Sigmoid colon (tissue), 7 donors: ENCODE measurements around the gene ALCAM. TPM values are rescaled to one million over a fixed set of nuclear protein-coding genes. Genes with fewer than 3 reads are reported as not detected.

Experiments used
- DNase-seq: peaks from one replicate; pipeline ENCODE4 v3.0.0-alpha.2; 2019
- H3K27ac ChIP-seq, 4 donors: fragments of 200-600 bp; sonication (generic); one replicate each; pipeline ENCODE4 v1.5.1; 2016 to 2019; ENCODE audit warnings: mild to moderate bottlenecking in 1 of 4
- H3K27me3 ChIP-seq, 3 donors: fragments of 200-600 bp; sonication (generic); one replicate each; pipeline ENCODE4 v1.5.1; 2019; ENCODE audit warnings: mild to moderate bottlenecking in 1 of 3
- H3K36me3 ChIP-seq, 4 donors: fragments of 200-600 bp; sonication (generic); one replicate each; pipeline ENCODE4 v1.5.1; 2016 to 2019
- H3K4me1 ChIP-seq, 4 donors: fragments of 200-600 bp; sonication (generic); one replicate each; pipeline ENCODE4 v1.5.1; 2017 to 2019
- H3K4me3 ChIP-seq, 4 donors: fragments of 200-600 bp; sonication (generic); one replicate each; pipeline ENCODE4 v1.5.1; 2017 to 2019; ENCODE audit warnings: mild to moderate bottlenecking in 2 of 4, moderate library complexity in 1 of 4
- H3K9me3 ChIP-seq, 4 donors: fragments of 200-600 bp in 3 of 4; sonication (generic) in 3 of 4; one replicate each; pipeline versions ENCODE4 v1.5.1 to v1.6.1; 2013 to 2019
- CTCF ChIP-seq, 4 experiments: fragments of 450-650 bp in 3 of 4; fragments of 200-600 bp in 1 of 4; IDR thresholded peaks; one replicate each; pipeline ENCODE4 v1.5.1; 2016 to 2019; ENCODE audit warnings: antibody characterized with exemption in 4 of 4, mild to moderate bottlenecking in 3 of 4, moderate library complexity in 2 of 4
- EP300 ChIP-seq, 4 donors: sonication (generic); formaldehyde crosslinking; IDR thresholded peaks; one replicate each; pipeline ENCODE4 v1.6.1; 2017; ENCODE audit warnings: antibody characterized with exemption in 4 of 4
- POLR2A ChIP-seq, 2 donors: fragments of 450-650 bp; IDR thresholded peaks; one replicate each; pipeline ENCODE4 v1.6.1; 2016; ENCODE audit warnings: antibody characterized with exemption in 2 of 2, mild to moderate bottlenecking in 2 of 2, moderate library complexity in 2 of 2
- POLR2AphosphoS5 ChIP-seq, 4 donors: sonication (generic); formaldehyde crosslinking; IDR thresholded peaks; one replicate each; pipeline ENCODE4 v1.6.1; 2017; ENCODE audit warnings: antibody characterized with exemption in 4 of 4
- WGBS, 2 donors: extraction: QIAGEN DNeasy Blood & Tissue Kit; methylation state at CpG; one replicate each; pipeline ENCODE4 v1.1.7; 2013; 5-methylcytosine and 5-hydroxymethylcytosine counted together
- intact Hi-C: fragments of 100-400 bp; cut with DNase I; formaldehyde crosslinking; loops from one replicate; pipeline ENCODE4 v1.15.1; 2023
- polyA plus RNA-seq, 3 donors: library from polyadenylated mRNA; stranded (reverse); fragments of 200-250 nt; gene quantifications; one replicate each; pipeline ENCODE4 v1.2.3, GENCODE V29; 2013
- total RNA-seq, 4 donors: library from RNA; depleted of rRNA; stranded (reverse); fragments of >200 nt; gene quantifications; one replicate each; pipeline ENCODE4 v1.1.0, GENCODE V29; 2016
- donor health status: healthy with polysubstance abuse.
- donor health status: Bipolar disorder and iron deficiency.
- donor health status: healthy.

ALCAM gene
- total and polyA plus RNA-seq, 7 donors: 1.8 to 45.1 (median 16.0) TPM

- Histone ChIP-seq H3K4me1 (no peaks in the 10 kb centered on the region), H3K4me3 (no peak overlapping the region), H3K9me3 (peaks cover 0 to 2% (median 0%) of the 10 kb centered on the region in 4 donors), H3K27me3 (no peaks in the 10 kb centered on the region), H3K36me3 (no peaks in the 10 kb centered on the region), H3K27ac (no peak overlapping the region)
- WGBS, 2 donors: 74 to 85% methylated on average over 1 of the region's 1 CpG
- intact Hi-C loops: no loop called here
- no peak for DNase-seq
- no peak for TF ChIP-seq POLR2AphosphoS5 (IDR thresholded peaks at IDR 0.05)
- no peak for TF ChIP-seq POLR2A (IDR thresholded peaks at IDR 0.05)
- no peak for TF ChIP-seq CTCF (IDR thresholded peaks at IDR 0.05)
- no peak for TF ChIP-seq EP300 (IDR thresholded peaks at IDR 0.05)
Observed at GRCh38 chr3:105324951-105325350, 41.8 kb upstream of the ALCAM start.

DNA sequence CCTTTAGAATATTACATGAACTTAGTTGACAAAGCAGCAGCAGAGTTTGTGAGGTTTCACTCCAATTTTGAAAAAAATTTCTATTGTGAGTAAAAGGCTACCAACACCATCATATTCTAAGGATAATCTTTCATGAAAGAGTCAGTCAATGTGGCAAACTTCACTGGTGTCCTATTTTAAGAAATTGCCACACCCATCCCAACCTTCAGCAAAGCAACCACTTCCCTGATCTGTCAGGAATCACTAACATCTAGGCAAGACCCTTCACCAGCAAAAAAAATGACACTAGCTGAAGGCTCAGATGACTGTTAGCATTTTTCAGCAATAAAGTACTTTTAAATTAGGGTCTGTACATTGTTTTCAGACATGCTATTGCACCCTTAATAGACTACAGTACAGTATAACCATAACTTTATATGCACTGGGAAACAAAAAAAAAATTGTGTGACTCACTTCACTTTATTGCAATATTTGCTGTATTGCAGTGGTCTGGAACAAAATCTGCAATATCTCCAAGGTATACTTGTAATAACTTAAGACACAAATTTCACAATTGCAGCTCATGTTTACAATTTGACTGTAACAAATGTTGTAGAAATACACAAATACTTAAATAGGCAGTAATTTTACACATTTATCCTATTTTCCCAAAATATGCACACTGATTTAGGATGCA lies 38.9 kb upstream of the ALCAM start:
- intact Hi-C loops: no loop called here
- H3K36me3 ChIP-seq: no peaks in the 10 kb centered on the region
- no peaks in the 10 kb centered on the region for H3K27me3 ChIP-seq
- peaks cover 0 to 4% (median 0%) of the 10 kb centered on the region in 4 donors for H3K9me3 ChIP-seq
- no peak overlapping the region for H3K27ac ChIP-seq
- no peak for DNase-seq
- TF ChIP-seq POLR2A (IDR thresholded peaks at IDR 0.05) (no peak), EP300 (IDR thresholded peaks at IDR 0.05) (no peak), CTCF (IDR thresholded peaks at IDR 0.05) (no peak), POLR2AphosphoS5 (IDR thresholded peaks at IDR 0.05) (no peak)
- no peaks in the 10 kb centered on the region for H3K4me1 ChIP-seq
- no peak overlapping the region for H3K4me3 ChIP-seq

GRCh38 chr3:105328338-105328730 lies 38.4 kb upstream of the ALCAM start:
- DNase-seq: no peak
- TF ChIP-seq EP300 (IDR thresholded peaks at IDR 0.05) (no peak), POLR2A (IDR thresholded peaks at IDR 0.05) (no peak), POLR2AphosphoS5 (IDR thresholded peaks at IDR 0.05) (no peak)
- Histone ChIP-seq H3K27ac (no peak overlapping the region), H3K27me3 (no peaks in the 10 kb centered on the region), H3K4me3 (no peak overlapping the region), H3K4me1 (no peaks in the 10 kb centered on the region), H3K36me3 (no peaks in the 10 kb centered on the region), H3K9me3 (peaks cover 0 to 9% (median 0%) of the 10 kb centered on the region in 4 donors)
- 69 to 87% methylated on average over 2 of the region's 2 CpGs for WGBS, 2 donors
- intact Hi-C loops: no loop called here

- TF ChIP-seq POLR2A (IDR thresholded peaks at IDR 0.05) (no peak), CTCF (IDR thresholded peaks at IDR 0.05) (no peak)
- Histone ChIP-seq H3K9me3 (peaks cover 0 to 11% (median 0%) of the 10 kb centered on the region in 4 donors), H3K4me3 (no peak overlapping the region), H3K4me1 (no peaks in the 10 kb centered on the region), H3K27me3 (no peaks in the 10 kb centered on the region), H3K27ac (no peak overlapping the region), H3K36me3 (no peaks in the 10 kb centered on the region)
- intact Hi-C loops: no loop called here
- WGBS, 2 donors: 91 to 92% methylated on average over 1 of the region's 1 CpG
- no peak for DNase-seq
Observed at GRCh38 chr3:105332961-105333360, 33.7 kb upstream of the ALCAM start.

- DNase-seq: no peak
- WGBS, 2 donors: 38 to 80% methylated on average over 1 of the region's 1 CpG
- Histone ChIP-seq H3K4me3 (no peak overlapping the region), H3K4me1 (no peaks in the 10 kb centered on the region), H3K9me3 (peaks cover 0 to 9% (median 0%) of the 10 kb centered on the region in 4 donors), H3K27ac (no peak overlapping the region), H3K36me3 (no peaks in the 10 kb centered on the region), H3K27me3 (no peaks in the 10 kb centered on the region)
- intact Hi-C loops: no loop called here
- TF ChIP-seq EP300 (IDR thresholded peaks at IDR 0.05) (no peak), POLR2A (IDR thresholded peaks at IDR 0.05) (no peak)
Observed at GRCh38 chr3:105334138-105334882, 32.4 kb upstream of the ALCAM start.
